ENCODE results near the gene TFDP1.

TFDP1 gene

GRCh38 chr13:113625965-113626721, 41.6 kb downstream of the TFDP1 start:
- no peak for TF ChIP-seq CTCF (IDR thresholded peaks at IDR 0.05; ENCODE audit: control extremely low read depth, extremely low read depth, low read depth, missing control alignments)
- no peak for DNase-seq (ENCODE audit: extremely low spot score)
- CTCF ChIA-PET = no interaction called here
- POLR2A ChIA-PET = no interaction called here

GRCh38 chr13:113627136-113627535, 42.6 kb downstream of the TFDP1 start:
- ChIA-PET POLR2A (no interaction called here), CTCF (no interaction called here)
- no peak for TF ChIP-seq CTCF (IDR thresholded peaks at IDR 0.05; ENCODE audit: control extremely low read depth, extremely low read depth, low read depth, missing control alignments)
- DNase-seq (ENCODE audit: extremely low spot score) = no peak

- no peak for DNase-seq (ENCODE audit: extremely low spot score)
- CTCF ChIA-PET = interaction anchor here (1.1 kb wide), 1 partner anchor 10 kb away, joined by 3 read pairs; no protein-coding TSS in a partner anchor
- POLR2A ChIA-PET = no interaction called here
- TF ChIP-seq CTCF (IDR thresholded peaks at IDR 0.05; ENCODE audit: control extremely low read depth, extremely low read depth, low read depth, missing control alignments) = no peak
Observed at GRCh38 chr13:113628291-113629270, 44.0 kb downstream of the TFDP1 start.

- TF ChIP-seq CTCF (IDR thresholded peaks at IDR 0.05; ENCODE audit: control extremely low read depth, extremely low read depth, low read depth, missing control alignments) = no peak
- ChIA-PET CTCF (no interaction called here), POLR2A (no interaction called here)
- DNase-seq (ENCODE audit: extremely low spot score) = no peak
Observed at GRCh38 chr13:113629866-113630265, 45.3 kb downstream of the TFDP1 start.

GRCh38 chr13:113630296-113630695, 45.7 kb downstream of the TFDP1 start:
- CTCF ChIA-PET = interaction anchor here (1.1 kb wide), 1 partner anchor 106 kb away, joined by 3 read pairs; no protein-coding TSS in a partner anchor
- POLR2A ChIA-PET = no interaction called here
- DNase-seq (ENCODE audit: extremely low spot score) = no peak
- TF ChIP-seq CTCF (IDR thresholded peaks at IDR 0.05; ENCODE audit: control extremely low read depth, extremely low read depth, low read depth, missing control alignments) = no peak

GRCh38 chr13:113630804-113631203, 46.3 kb downstream of the TFDP1 start:
- ChIA-PET CTCF (interaction anchor here (1.1 kb wide), 1 partner anchor 106 kb away, joined by 3 read pairs; no protein-coding TSS in a partner anchor), POLR2A (no interaction called here)
- no peak for TF ChIP-seq CTCF (IDR thresholded peaks at IDR 0.05; ENCODE audit: control extremely low read depth, extremely low read depth, low read depth, missing control alignments)
- no peak for DNase-seq (ENCODE audit: extremely low spot score)

Measured in GM10248 (cell line).